ENCODE results near the gene ZNF766.
"Not testable (repeated sequence)": the region's sequence is repeated elsewhere in the genome, so short reads cannot be mapped to it uniquely, and the experiment has no call there.

ZNF766 gene

GRCh38 chr19:52269338-52270261, at the start of gene ZNF766:
Gene ZNF766, plus strand, starts transcription at chr19:52269587. Its CDS starts 27 bp downstream, at chr19:52269614.
- peak; percentile 93 for DNase-seq

- DNase-seq: no peak
Observed at GRCh38 chr19:52219611-52220010, 49.8 kb upstream of the ZNF766 start.

GRCh38 chr19:52221031-52221430, 48.4 kb upstream of the ZNF766 start:
- DNase-seq: no peak

GRCh38 chr19:52221831-52222375, 47.5 kb upstream of the ZNF766 start:
- DNase-seq: no peak

GRCh38 chr19:52224211-52224610, 45.2 kb upstream of the ZNF766 start:
- no peak for DNase-seq

- DNase-seq: no peak
Observed at GRCh38 chr19:52226652-52227051, 42.7 kb upstream of the ZNF766 start.

GRCh38 chr19:52227196-52227940, 42.0 kb upstream of the ZNF766 start:
- no peak for DNase-seq

GRCh38 chr19:52227980-52228379, 41.4 kb upstream of the ZNF766 start:
- DNase-seq: no peak

GRCh38 chr19:52229524-52229923, 39.9 kb upstream of the ZNF766 start:
- no peak for DNase-seq

- no peak for DNase-seq
Observed at GRCh38 chr19:52230685-52231084, 38.7 kb upstream of the ZNF766 start.

- DNase-seq: no peak
Observed at GRCh38 chr19:52231154-52231910, 38.1 kb upstream of the ZNF766 start.

- DNase-seq: no peak
Observed at GRCh38 chr19:52234406-52234805, 35.0 kb upstream of the ZNF766 start.

- no peak for DNase-seq
Observed at GRCh38 chr19:52237197-52237596, 32.2 kb upstream of the ZNF766 start.

GRCh38 chr19:52237771-52238400, 31.5 kb upstream of the ZNF766 start:
- DNase-seq: peak; percentile 38

GRCh38 chr19:52244021-52244420, 25.4 kb upstream of the ZNF766 start:
- no peak for DNase-seq

- peak; percentile 8 for DNase-seq
Observed at GRCh38 chr19:52248241-52248640, 21.1 kb upstream of the ZNF766 start.

GRCh38 chr19:52258426-52258825, 11.0 kb upstream of the ZNF766 start:
- no peak for DNase-seq

- DNase-seq: not testable (repeated sequence)
Observed at GRCh38 chr19:52265556-52265955, 3.8 kb upstream of the ZNF766 start.

- no peak for DNase-seq
Observed at GRCh38 chr19:52270266-52270885, 989 bp downstream of the ZNF766 start.

- DNase-seq: no peak
Observed at GRCh38 chr19:52273301-52273700, 3.9 kb downstream of the ZNF766 start.

GRCh38 chr19:52274191-52274590, 4.8 kb downstream of the ZNF766 start:
- DNase-seq: no peak

- DNase-seq: no peak
Observed at GRCh38 chr19:52275988-52276387, 6.6 kb downstream of the ZNF766 start.
